ENCODE data around the gene GARIN5A.

GARIN5A gene

GRCh38 chr19:50507376-50507775 lies 30.7 kb upstream of the GARIN5A start:
- no peak for DNase-seq

GRCh38 chr19:50506700-50507099 lies 30.1 kb upstream of the GARIN5A start:
- no peak for DNase-seq

- no peak for DNase-seq
Observed at GRCh38 chr19:50505856-50506611, 29.4 kb upstream of the GARIN5A start.

- DNase-seq, result no peak
Observed at GRCh38 chr19:50501568-50502475, 25.2 kb upstream of the GARIN5A start.

GRCh38 chr19:50501186-50501567 lies 24.5 kb upstream of the GARIN5A start:
- DNase-seq, result no peak

- no peak for DNase-seq
Observed at GRCh38 chr19:50500753-50501151, 24.1 kb upstream of the GARIN5A start.

- no peak for DNase-seq
Observed at GRCh38 chr19:50500060-50500752, 23.6 kb upstream of the GARIN5A start.

GRCh38 chr19:50498219-50499056 lies 21.8 kb upstream of the GARIN5A start:
- DNase-seq, result no peak

GRCh38 chr19:50497022-50497405 lies 20.4 kb upstream of the GARIN5A start:
- no peak for DNase-seq

- DNase-seq, result no peak
Observed at GRCh38 chr19:50496189-50497021, 19.8 kb upstream of the GARIN5A start.

GRCh38 chr19:50495020-50495531 lies 18.4 kb upstream of the GARIN5A start:
- DNase-seq, result no peak

GRCh38 chr19:50494186-50495019 lies 17.8 kb upstream of the GARIN5A start:
- no peak for DNase-seq

GRCh38 chr19:50493171-50493570 lies 16.5 kb upstream of the GARIN5A start:
- DNase-seq, result no peak

GRCh38 chr19:50492303-50493052 lies 15.8 kb upstream of the GARIN5A start:
- DNase-seq, result no peak

- no peak for DNase-seq
Observed at GRCh38 chr19:50490991-50491472, 14.4 kb upstream of the GARIN5A start.

GRCh38 chr19:50490411-50490811 lies 13.8 kb upstream of the GARIN5A start:
- no peak for DNase-seq

- no peak for DNase-seq
Observed at GRCh38 chr19:50489461-50490011, 12.9 kb upstream of the GARIN5A start.

GRCh38 chr19:50488389-50489194 lies 11.9 kb upstream of the GARIN5A start:
- no peak for DNase-seq
